Fibroblast of mammary gland (primary cell): ENCODE measurements around the gene GRPEL1.
"Not testable (repeated sequence)": the region's sequence is repeated elsewhere in the genome, so short reads cannot be mapped to it uniquely, and the experiment has no call there.

Source experiments
- DNase-seq: peaks from one replicate; pipeline ENCODE4 v3.0.0-alpha.2; 2010; ENCODE audit warnings: low read depth
- H3K4me3 ChIP-seq: 2 replicates; pipeline ENCODE4 v1.5.1; 2011; ENCODE audit warnings: low read depth, mild to moderate bottlenecking, low read length, moderate library complexity; ENCODE audit not compliant: control insufficient read depth
- CTCF ChIP-seq: conservative IDR thresholded peaks from 2 replicates; pipeline ENCODE4 v1.5.1; 2011; ENCODE audit warnings: low read depth, low read length, inconsistent platforms; ENCODE audit not compliant: control insufficient read depth, insufficient read depth

Gene GRPEL1

DNA sequence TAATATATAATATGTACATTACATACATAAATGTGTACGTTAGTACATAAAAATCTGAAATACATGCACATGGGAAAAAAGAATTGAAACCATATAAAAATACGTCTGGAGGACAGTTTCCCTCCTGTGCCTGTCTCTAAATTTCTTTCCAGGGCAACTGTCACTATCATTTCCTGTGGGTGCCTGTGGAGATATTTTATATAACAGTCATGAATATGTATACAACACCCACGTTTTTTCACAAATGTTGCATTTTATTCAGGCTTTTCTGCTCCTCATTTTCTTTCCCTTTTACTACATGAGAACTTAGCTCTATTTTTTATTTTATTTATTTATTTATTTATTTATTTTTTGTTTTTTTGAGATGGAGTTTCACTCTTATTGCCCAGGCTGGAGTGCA lies 24.2 kb upstream of the GRPEL1 start:
- no peak for DNase-seq
- H3K4me3 ChIP-seq: no peak overlapping the region
- TF ChIP-seq CTCF: no peak

GRCh38 chr4:7089213-7089986 lies 21.5 kb upstream of the GRPEL1 start:
- H3K4me3 ChIP-seq: no peak overlapping the region
- no peak for DNase-seq
- TF ChIP-seq CTCF: no peak

- DNase-seq: no peak
- no peak overlapping the region for H3K4me3 ChIP-seq
- no peak for TF ChIP-seq CTCF
Observed at GRCh38 chr4:7087036-7087435, 19.2 kb upstream of the GRPEL1 start.

GRCh38 chr4:7086384-7086783 lies 18.5 kb upstream of the GRPEL1 start:
- no peak for DNase-seq
- no peak overlapping the region for H3K4me3 ChIP-seq
- no peak for TF ChIP-seq CTCF

- not testable (repeated sequence) for H3K4me3 ChIP-seq, DNase-seq
Observed at GRCh38 chr4:7084564-7084961, 16.7 kb upstream of the GRPEL1 start.

GRCh38 chr4:7083597-7084563 lies 16.0 kb upstream of the GRPEL1 start:
- DNase-seq: no peak
- H3K4me3 ChIP-seq: no peak overlapping the region
- no peak for TF ChIP-seq CTCF

DNA sequence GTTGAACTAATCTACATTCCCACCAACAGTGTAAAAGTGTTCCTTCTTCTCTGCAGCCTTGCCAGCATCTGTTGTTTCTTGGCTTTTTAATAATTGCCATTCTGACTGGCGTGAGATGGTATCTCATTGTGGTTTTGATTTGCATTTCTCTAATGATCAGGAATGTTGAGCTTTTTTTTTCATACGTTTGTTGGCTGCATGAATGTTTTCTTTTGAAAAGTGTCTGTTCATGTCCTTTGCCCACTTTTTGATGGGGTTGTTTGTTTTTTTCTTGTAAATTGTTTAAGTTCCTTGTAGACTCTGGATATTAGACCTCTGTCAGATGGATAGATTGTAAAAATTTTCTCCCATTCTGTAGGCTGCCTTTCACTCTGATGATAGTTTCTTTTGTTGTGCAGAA lies 12.0 kb upstream of the GRPEL1 start:
- DNase-seq, H3K4me3 ChIP-seq: not testable (repeated sequence)

- not testable (repeated sequence) for DNase-seq, H3K4me3 ChIP-seq
Observed at GRCh38 chr4:7079483-7079882, 11.6 kb upstream of the GRPEL1 start.
